Esophagus squamous epithelium (tissue), 5 donors: ENCODE measurements around the gene PCGF2. TPM values are rescaled to one million over a fixed set of nuclear protein-coding genes. Genes with fewer than 3 reads are reported as not detected.

Source experiments
- DNase-seq: peaks from one replicate; lab custom pipeline; 2025; lab: John Stamatoyannopoulos, UW
- H3K27ac ChIP-seq, 4 donors: fragments of 200-600 bp; sonication (generic); one replicate each; pipeline ENCODE4 v1.5.1; 2016 to 2019; ENCODE audit warnings: mild to moderate bottlenecking in 1 of 4
- H3K27me3 ChIP-seq, 4 donors: fragments of 200-600 bp; sonication (generic); 1 replicate in 3 of 4; 2 replicates in 1 of 4; pipeline versions ENCODE4 v1.5.1 to v1.6.0; 2017 to 2021; ENCODE audit warnings: antibody characterized with exemption in 1 of 4
- H3K36me3 ChIP-seq, 3 donors: fragments of 200-600 bp; sonication (generic); one replicate each; pipeline ENCODE4 v1.5.1; 2016 to 2019
- H3K4me1 ChIP-seq, 3 donors: fragments of 200-600 bp; sonication (generic); one replicate each; pipeline ENCODE4 v1.5.1; 2017 to 2019
- H3K4me3 ChIP-seq, 4 donors: fragments of 200-600 bp; sonication (generic); 1 replicate in 3 of 4; 2 replicates in 1 of 4; pipeline ENCODE4 v1.5.1; 2016 to 2019; ENCODE audit warnings: mild to moderate bottlenecking in 2 of 4, moderate library complexity in 1 of 4
- H3K9me3 ChIP-seq, 3 donors: fragments of 200-600 bp; sonication (generic); one replicate each; pipeline ENCODE4 v1.5.1; 2016 to 2019
- CTCF ChIP-seq, 6 experiments: fragments of 450-650 bp in 4 of 6; fragments of 200-600 bp in 2 of 6; sonication (generic) in 2 of 6; IDR thresholded peaks; one replicate each; pipeline ENCODE4 v1.5.1; 2016 to 2019; ENCODE audit warnings: antibody characterized with exemption in 6 of 6, mild to moderate bottlenecking in 4 of 6, moderate library complexity in 4 of 6
- POLR2A ChIP-seq, 4 donors: fragments of 450-650 bp; IDR thresholded peaks; one replicate each; pipeline ENCODE4 v1.6.1; 2017; ENCODE audit warnings: antibody characterized with exemption in 4 of 4, mild to moderate bottlenecking in 4 of 4, moderate library complexity in 3 of 4
- WGBS, 2 donors: methylation state at CpG; one replicate each; pipeline ENCODE4 v1.1.5; 2018; 5-methylcytosine and 5-hydroxymethylcytosine counted together
- intact Hi-C: fragments of 100-400 bp; cut with DNase I; formaldehyde crosslinking; loops from one replicate; pipeline ENCODE4 v1.15.0; 2022
- total RNA-seq, 4 donors: library from RNA; depleted of rRNA; stranded (reverse); fragments of >200 nt; gene quantifications; one replicate each; pipeline ENCODE4 v1.1.0, GENCODE V29; 2016
- donor health status: DM: yes; HTN: yes; CAD: no.

The PCGF2 gene
- total RNA-seq, 4 donors from 2014 or later: 2.5 to 11.8 (median 3.4) TPM

DNA sequence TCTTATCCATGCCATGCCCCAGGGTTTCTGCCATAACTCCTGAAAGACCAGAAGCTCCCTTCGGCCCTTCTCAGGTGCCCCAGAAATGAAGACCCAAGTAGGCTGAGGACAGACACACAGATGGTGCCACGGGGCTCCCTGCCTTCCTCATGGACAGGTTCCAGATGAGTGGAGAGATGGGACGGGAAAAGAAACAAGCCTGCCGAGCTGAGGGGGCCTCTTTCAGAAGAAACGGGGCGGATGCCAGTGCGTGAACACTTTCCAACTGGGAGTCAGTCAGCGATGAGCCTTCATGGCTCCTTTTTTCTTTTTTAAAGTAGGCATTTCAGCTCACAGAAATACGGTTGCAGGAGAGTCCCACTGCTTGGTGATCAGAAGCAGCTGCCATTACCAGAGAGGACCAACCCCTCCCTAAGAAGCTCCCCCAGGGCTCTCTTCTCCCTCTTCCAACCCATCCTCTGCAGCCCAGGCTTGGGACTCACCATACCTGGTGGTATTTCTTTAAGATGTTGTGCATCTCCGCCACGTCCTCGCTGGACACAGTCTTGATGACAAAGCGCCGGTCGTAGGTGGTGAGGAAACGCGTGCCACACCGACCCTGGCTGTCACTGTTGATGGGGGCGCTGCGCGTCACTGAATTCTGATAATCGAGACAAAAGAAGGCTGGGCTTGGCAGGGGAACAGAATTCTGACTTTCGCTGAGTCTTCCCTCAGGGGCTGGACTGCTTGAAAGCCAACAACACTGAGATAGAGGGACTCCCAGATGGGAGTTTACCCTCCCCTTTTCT is 32.0 kb upstream of the PCGF2 start:
- no peaks in the 10 kb centered on the region for H3K9me3 ChIP-seq
- no peak for DNase-seq
- no peak overlapping the region for H3K27ac ChIP-seq
- peaks cover 33 to 100% (median 71%) of the 10 kb centered on the region in 3 donors for H3K36me3 ChIP-seq
- H3K4me1 ChIP-seq: no peaks in the 10 kb centered on the region
- intact Hi-C loops: no loop called here
- H3K4me3 ChIP-seq: no peak overlapping the region
- TF ChIP-seq CTCF (IDR thresholded peaks at IDR 0.05): no peak
- TF ChIP-seq POLR2A (IDR thresholded peaks at IDR 0.05): no peak
- WGBS, 2 donors: 82 to 90% methylated on average over 11 to 18 of the region's 23 CpGs
- H3K27me3 ChIP-seq: no peaks in the 10 kb centered on the region

DNA sequence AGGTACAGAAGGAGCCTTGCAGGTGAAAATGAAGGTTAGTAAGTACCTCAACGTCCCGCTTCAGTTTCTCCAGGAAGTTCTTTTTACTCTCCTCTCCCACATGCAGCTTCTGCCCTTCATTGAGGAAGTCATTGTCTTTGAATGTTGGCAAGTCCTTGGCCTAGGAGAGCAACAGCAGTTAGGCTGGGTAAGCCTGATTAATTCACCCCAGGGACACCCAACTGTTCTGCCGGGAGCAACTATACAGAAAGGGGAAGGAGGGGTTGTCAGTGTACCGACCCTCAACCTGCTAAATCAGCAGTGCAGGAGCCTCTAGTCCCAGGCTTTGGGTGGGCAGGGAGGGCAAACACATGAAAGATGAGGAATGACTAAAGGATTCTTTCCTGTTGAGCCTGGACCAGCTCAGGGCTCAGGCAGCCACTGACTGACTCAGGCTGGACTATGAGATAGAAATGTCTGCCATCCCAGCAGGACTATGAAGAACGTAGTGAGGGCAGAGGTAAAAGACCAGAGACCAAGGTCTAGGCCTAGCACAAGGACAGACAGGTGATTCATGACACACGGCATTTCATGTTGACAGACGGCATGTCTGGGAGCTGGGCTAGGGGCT is 29.6 kb upstream of the PCGF2 start:
- no peak overlapping the region for H3K4me3 ChIP-seq
- H3K27me3 ChIP-seq: no peaks in the 10 kb centered on the region
- intact Hi-C loops: no loop called here
- no peaks in the 10 kb centered on the region for H3K9me3 ChIP-seq
- H3K4me1 ChIP-seq: no peaks in the 10 kb centered on the region
- no peak for DNase-seq
- peaks cover 25 to 100% (median 70%) of the 10 kb centered on the region in 3 donors for H3K36me3 ChIP-seq
- H3K27ac ChIP-seq: no peak overlapping the region
- WGBS, 2 donors: 81 to 83% methylated on average over 5 to 7 of the region's 7 CpGs
- TF ChIP-seq CTCF (IDR thresholded peaks at IDR 0.05) (no peak), POLR2A (IDR thresholded peaks at IDR 0.05) (no peak)

DNA sequence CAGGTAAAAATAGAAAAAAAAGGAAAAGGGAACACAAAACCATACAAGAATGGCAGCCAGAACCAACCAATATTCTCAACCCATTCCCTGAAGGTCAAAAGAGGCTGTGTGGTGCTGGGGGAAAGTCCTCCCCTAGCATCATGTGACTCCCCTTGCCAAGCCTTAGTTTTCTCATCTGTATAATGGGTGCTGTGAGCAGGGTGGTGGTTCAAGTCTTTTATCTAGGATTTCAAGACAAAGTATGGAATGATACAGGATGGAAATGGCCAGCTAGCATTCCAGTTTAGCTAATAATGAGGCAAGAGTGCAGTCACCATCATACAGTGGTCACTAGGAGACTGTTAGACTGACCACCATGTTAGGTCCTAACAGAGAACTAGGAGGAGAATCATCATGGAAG is 25.1 kb upstream of the PCGF2 start:
- TF ChIP-seq CTCF (IDR thresholded peaks at IDR 0.05) (no peak), POLR2A (IDR thresholded peaks at IDR 0.05) (no peak)
- intact Hi-C loops: no loop called here
- Histone ChIP-seq H3K4me3 (no peak overlapping the region), H3K9me3 (no peaks in the 10 kb centered on the region), H3K4me1 (no peaks in the 10 kb centered on the region), H3K27me3 (no peaks in the 10 kb centered on the region), H3K36me3 (peaks cover 19 to 100% (median 54%) of the 10 kb centered on the region in 3 donors), H3K27ac (no peak overlapping the region)
- no peak for DNase-seq

DNA sequence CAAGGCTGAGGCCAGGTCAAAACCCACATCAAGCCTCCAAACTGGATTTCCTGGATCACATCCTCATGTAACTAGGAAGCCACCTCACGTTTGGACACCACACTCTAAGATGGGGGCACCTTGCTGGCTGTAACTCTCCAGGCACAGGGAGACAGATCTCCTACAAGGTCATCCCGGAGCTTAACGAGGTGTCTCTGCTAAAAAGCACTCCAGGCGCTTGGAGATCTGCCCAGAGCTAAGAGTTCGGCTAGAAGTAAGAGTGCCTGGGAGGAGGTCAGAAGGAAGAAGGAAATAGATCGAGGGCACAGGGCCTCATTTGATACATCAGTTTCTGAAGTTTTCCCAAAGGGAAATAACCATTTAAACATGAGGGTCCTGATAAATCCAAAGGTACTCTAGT is 20.3 kb upstream of the PCGF2 start:
- TF ChIP-seq POLR2A (IDR thresholded peaks at IDR 0.05): no peak
- TF ChIP-seq CTCF (IDR thresholded peaks at IDR 0.05): no peak
- intact Hi-C loops: no loop called here
- Histone ChIP-seq H3K36me3 (peaks cover 32 to 100% (median 45%) of the 10 kb centered on the region in 3 donors), H3K27ac (no peak overlapping the region), H3K9me3 (no peaks in the 10 kb centered on the region), H3K4me1 (no peaks in the 10 kb centered on the region), H3K27me3 (no peaks in the 10 kb centered on the region), H3K4me3 (no peak overlapping the region)
- 47 to 77% methylated on average over 3 to 6 of the region's 6 CpGs for WGBS, 2 donors
- no peak for DNase-seq

DNA sequence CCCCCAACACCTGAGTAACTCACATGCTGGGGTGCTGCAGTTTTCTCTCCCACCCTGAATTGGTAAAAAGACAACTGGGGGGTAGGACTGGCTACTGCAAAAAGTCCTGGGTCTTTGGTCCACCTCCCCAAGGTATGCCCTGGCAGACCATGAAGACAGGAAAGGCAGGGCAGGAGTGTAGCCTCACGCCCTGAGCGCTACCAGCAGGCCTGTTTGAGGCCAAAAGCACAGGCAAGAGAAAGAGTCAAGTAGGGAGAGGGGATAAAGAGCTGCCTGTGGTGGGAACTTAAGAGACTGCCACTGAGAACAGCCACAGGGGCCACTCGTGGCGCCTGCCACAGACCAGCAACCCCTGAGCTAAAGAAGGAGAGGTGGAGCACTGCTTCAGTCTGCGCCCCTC is 18.2 kb upstream of the PCGF2 start:
- WGBS, 2 donors: 97% methylated on average over 4 to 5 of the region's 5 CpGs
- TF ChIP-seq CTCF (IDR thresholded peaks at IDR 0.05) (no peak), POLR2A (IDR thresholded peaks at IDR 0.05) (no peak)
- peaks cover 37 to 100% (median 44%) of the 10 kb centered on the region in 3 donors for H3K36me3 ChIP-seq
- no peak overlapping the region for H3K27ac ChIP-seq
- intact Hi-C loops: no loop called here
- no peak for DNase-seq
- no peak overlapping the region for H3K4me3 ChIP-seq
- no peaks in the 10 kb centered on the region for H3K4me1 ChIP-seq
- H3K9me3 ChIP-seq: no peaks in the 10 kb centered on the region
- H3K27me3 ChIP-seq: no peaks in the 10 kb centered on the region
